H4 (cell line): ENCODE results near the gene GJE1. TPM values are rescaled to one million over a fixed set of nuclear protein-coding genes. Genes with fewer than 3 reads are reported as not detected.

Experiments used
- DNase-seq: peaks from one replicate; pipeline ENCODE4 v3.0.0-alpha.2; 2015; ENCODE audit warnings: low spot score
- total RNA-seq: library from RNA; depleted of rRNA; stranded (reverse); fragments of >200 nt; shearing (Covaris generic); gene quantifications from 2 replicates; pipeline ENCODE4 v1.2.3, GENCODE V29; 2014; rRNA removed

The GJE1 gene
- total RNA-seq, 1 experiment from 2014 or later = not detected

GRCh38 chr6:142165227-142165626 is 32.5 kb downstream of the GJE1 start:
- DNase-seq = no peak

- no peak for DNase-seq
Observed at GRCh38 chr6:142167071-142167470, 34.3 kb downstream of the GJE1 start.

- no peak for DNase-seq
Observed at GRCh38 chr6:142167486-142167885, 34.8 kb downstream of the GJE1 start.

- DNase-seq = no peak
Observed at GRCh38 chr6:142171351-142171750, 38.6 kb downstream of the GJE1 start.

GRCh38 chr6:142172758-142173157 is 40.0 kb downstream of the GJE1 start:
- DNase-seq = no peak

- no peak for DNase-seq
Observed at GRCh38 chr6:142173980-142174379, 41.3 kb downstream of the GJE1 start.

- no peak for DNase-seq
Observed at GRCh38 chr6:142174703-142175102, 42.0 kb downstream of the GJE1 start.

- no peak for DNase-seq
Observed at GRCh38 chr6:142178129-142178528, 45.4 kb downstream of the GJE1 start.

GRCh38 chr6:142182004-142182403 is 49.3 kb downstream of the GJE1 start:
- DNase-seq = no peak

- DNase-seq = no peak
Observed at GRCh38 chr6:142183351-142183750, 50.6 kb downstream of the GJE1 start.

GRCh38 chr6:142184307-142184706 is 51.6 kb downstream of the GJE1 start:
- DNase-seq = no peak

Other genes starting within 250 kb of the GJE1 start
- not detected in 2 replicates for gene NMBR, start 14.2 kb downstream of the GJE1 start, total RNA-seq
- 53.7 and 66.7 TPM in 2 replicates for gene VTA1, start 14.3 kb downstream of the GJE1 start, total RNA-seq
- 0.49 and 0.68 TPM in 2 replicates for gene ADGRG6, start 169.1 kb downstream of the GJE1 start, total RNA-seq